Neuron (in vitro differentiated cells): ENCODE measurements around the gene DPPA4.
A peak's percentile ranks its signal among the peaks of the same experiment; 100 is the strongest.
"Not testable (repeated sequence)": the region's sequence is repeated elsewhere in the genome, so short reads cannot be mapped to it uniquely, and the experiment has no call there.

Experiments used
- H2AFZ ChIP-seq: one replicate; pipeline ENCODE4 v1.6.1; 2013; ENCODE audit warnings: low read depth, mild to moderate bottlenecking, inconsistent platforms, low read length, moderate library complexity
- H3K27me3 ChIP-seq: one replicate; pipeline ENCODE4 v1.6.1; 2013; ENCODE audit warnings: low read length; ENCODE audit not compliant: insufficient read depth
- H3K36me3 ChIP-seq: one replicate; pipeline ENCODE4 v1.6.1; 2013; ENCODE audit warnings: low read length; ENCODE audit not compliant: insufficient read depth
- H3K4me1 ChIP-seq: one replicate; pipeline ENCODE4 v1.6.1; 2013; ENCODE audit warnings: low read length; ENCODE audit not compliant: insufficient read depth
- H3K4me3 ChIP-seq: 2 replicates; pipeline ENCODE4 v1.5.1; 2013; ENCODE audit warnings: mild to moderate bottlenecking, low read length, moderate library complexity
- H3K9me3 ChIP-seq: one replicate; pipeline ENCODE4 v1.6.1; 2013; ENCODE audit warnings: low read length

DPPA4 gene, protein sequence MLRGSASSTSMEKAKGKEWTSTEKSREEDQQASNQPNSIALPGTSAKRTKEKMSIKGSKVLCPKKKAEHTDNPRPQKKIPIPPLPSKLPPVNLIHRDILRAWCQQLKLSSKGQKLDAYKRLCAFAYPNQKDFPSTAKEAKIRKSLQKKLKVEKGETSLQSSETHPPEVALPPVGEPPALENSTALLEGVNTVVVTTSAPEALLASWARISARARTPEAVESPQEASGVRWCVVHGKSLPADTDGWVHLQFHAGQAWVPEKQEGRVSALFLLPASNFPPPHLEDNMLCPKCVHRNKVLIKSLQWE

DNA sequence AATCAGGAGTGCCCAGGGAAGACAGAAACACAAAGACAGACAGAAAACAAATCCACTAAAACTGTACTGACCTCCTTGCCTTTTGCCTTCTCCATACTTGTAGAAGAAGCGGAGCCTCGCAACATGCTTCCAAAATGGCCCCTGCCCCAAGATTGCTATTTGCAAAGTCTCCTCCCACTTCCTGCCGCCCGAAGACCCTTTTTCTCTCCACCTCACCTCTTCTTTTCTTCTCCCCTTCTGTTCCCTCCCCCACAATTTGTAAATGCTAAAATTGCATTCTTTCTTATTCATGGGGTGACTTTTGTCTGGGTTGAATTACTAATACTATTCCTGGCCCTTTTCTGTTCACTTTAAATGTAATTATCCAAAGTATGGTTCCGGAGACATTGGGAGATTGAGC is at the start of gene DPPA4:
TSS of gene DPPA4 (minus strand) at position 154 of the 400 bp plus-strand sequence. CDS start at position 125, 29 bp downstream.
- peaks cover 18% of the 10 kb centered on the region for H3K36me3 ChIP-seq
- H3K4me1 ChIP-seq, result peaks cover 6% of the 10 kb centered on the region
- H3K27me3 ChIP-seq, result no peaks in the 10 kb centered on the region
- H3K9me3 ChIP-seq, result no peaks in the 10 kb centered on the region
- peak within 1 kb of the TSS; percentile 71 for H3K4me3 ChIP-seq
- H2AFZ ChIP-seq, result peak within 1 kb of the TSS; percentile 58

DNA sequence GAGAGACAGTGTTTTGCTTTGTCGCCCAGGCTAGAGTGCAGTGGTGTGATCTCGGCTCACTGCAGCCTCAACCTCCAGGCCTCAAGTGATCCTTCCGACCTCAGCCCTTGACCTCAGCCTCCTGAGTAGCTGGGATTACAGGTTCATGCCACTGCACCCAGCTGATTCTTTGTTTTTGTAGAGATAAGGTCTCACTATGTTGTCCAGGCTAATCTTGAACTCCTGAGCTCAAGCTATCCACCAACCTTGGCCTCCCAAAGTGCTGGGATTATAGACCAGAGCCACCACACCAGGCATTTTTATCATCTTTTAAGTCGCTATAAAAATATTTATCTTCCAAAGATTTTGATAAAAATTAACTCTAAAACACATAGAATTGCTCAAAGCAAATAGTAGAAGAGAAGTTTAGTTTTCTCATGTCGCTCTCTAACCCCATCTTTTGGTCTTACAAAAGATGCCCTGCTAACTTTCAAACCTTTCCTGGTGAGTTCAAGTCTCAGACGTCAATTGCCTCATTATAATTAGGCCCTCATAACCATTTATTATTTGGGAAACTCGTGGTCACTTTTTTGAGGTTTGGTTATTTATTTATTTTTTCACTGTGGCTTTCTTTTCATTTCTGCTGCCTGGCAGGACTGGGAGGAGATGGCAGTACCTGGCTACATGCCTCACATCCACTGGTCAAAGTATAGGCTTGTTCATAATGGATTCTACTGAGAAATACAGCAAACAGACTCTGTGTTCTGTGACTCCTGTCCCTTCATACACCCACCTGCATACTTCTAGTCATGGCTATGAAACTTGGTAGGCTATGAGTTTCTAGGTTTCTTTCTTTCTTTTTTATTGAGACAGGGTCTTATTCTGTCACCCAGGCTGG is 48.3 kb upstream of the DPPA4 start:
- no peaks in the 10 kb centered on the region for H3K9me3 ChIP-seq
- H3K27me3 ChIP-seq, result no peaks in the 10 kb centered on the region
- no peak overlapping the region for H3K4me3 ChIP-seq
- H2AFZ ChIP-seq, result no peak overlapping the region
- H3K4me1 ChIP-seq, result no peaks in the 10 kb centered on the region
- H3K36me3 ChIP-seq, result no peaks in the 10 kb centered on the region

DNA sequence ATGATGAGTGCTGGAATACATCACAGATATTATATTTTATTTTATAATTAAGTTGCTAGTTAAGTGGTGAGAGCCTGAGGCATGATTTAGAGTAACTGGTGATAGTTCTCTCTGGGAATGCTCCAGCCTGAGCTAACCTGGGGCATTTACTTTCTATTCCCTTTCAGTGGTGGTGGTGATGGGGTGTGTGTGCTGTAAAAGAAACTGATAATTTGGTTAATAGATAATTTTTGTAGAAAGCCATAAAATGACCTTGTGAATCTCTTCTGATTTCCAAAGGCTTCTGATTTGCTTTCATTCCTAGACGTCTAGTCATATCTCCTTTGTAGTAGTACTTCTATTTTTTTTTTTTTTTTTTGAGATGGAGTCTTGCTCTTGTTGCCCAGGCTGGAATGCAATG is 46.8 kb upstream of the DPPA4 start:
- no peak overlapping the region for H3K4me3 ChIP-seq
- no peaks in the 10 kb centered on the region for H3K4me1 ChIP-seq
- H3K27me3 ChIP-seq, result no peaks in the 10 kb centered on the region
- H2AFZ ChIP-seq, result no peak overlapping the region
- no peaks in the 10 kb centered on the region for H3K9me3 ChIP-seq
- H3K36me3 ChIP-seq, result no peaks in the 10 kb centered on the region

DNA sequence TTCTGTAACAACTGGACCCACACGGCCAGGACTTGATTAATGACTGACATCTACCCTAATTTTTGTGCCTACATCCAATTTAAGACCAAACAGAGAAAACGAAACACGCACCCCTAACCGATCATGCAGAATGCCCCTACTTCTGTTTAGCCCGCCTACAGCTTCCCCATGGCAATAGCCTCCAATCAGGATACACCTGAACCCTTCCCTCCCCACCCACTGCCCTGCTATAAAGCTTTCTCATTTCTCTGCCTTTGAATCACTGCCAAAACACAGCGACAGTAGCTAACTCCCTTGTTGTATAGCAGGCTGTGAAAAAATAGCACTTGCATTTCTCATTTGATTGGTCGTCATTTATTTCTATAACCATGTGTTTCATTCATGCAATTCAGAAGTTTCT is 45.2 kb upstream of the DPPA4 start:
- no peaks in the 10 kb centered on the region for H3K4me1 ChIP-seq
- no peak overlapping the region for H3K4me3 ChIP-seq
- H2AFZ ChIP-seq, result no peak overlapping the region
- no peaks in the 10 kb centered on the region for H3K27me3 ChIP-seq
- H3K36me3 ChIP-seq, result no peaks in the 10 kb centered on the region
- no peaks in the 10 kb centered on the region for H3K9me3 ChIP-seq

DNA sequence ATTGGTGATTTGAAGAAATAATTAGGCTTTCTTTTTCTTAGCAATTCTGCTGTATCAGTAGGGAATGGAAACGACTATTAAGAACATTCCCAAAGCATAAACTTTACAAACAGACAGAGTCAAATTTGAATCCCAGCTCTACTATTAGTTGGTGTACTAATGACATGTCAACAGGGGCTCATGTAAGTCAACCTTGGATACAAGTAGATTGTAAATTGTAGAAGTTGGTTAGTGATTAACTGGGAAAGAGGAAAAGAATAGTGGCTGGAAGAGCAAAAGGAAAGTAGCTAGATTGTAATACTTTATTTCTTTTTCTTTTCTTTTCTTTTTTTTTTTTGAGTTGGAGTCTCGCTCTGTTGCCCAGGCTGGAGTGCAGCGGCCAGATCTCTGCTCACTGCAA is 38.6 kb upstream of the DPPA4 start:
- Histone ChIP-seq H2AFZ (no peak overlapping the region), H3K4me1 (peaks cover 4% of the 10 kb centered on the region), H3K27me3 (no peaks in the 10 kb centered on the region), H3K4me3 (no peak overlapping the region), H3K36me3 (no peaks in the 10 kb centered on the region), H3K9me3 (no peaks in the 10 kb centered on the region)

DNA sequence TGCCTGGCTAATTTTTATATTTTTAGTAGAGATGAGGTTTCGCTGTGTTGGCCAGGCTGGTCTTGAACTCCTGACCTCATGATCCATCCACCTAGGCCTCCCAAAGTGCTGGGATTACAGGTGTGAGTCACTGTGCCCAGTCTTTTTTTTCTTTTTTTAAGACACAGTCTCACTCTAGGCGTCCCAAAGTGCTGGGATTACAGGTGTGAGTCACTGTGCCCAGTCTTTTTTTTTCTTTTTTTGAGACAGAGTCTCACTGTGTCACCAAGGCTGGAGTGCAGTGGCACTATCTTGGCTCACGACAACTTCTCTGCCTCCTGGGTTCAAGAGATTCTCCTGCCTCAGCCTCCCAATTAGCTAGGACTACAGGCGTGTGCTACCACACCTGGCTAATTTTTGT is 37.1 kb upstream of the DPPA4 start:
- not testable (repeated sequence) for H3K27me3 ChIP-seq, H2AFZ ChIP-seq, H3K36me3 ChIP-seq, H3K9me3 ChIP-seq, H3K4me1 ChIP-seq, H3K4me3 ChIP-seq

DNA sequence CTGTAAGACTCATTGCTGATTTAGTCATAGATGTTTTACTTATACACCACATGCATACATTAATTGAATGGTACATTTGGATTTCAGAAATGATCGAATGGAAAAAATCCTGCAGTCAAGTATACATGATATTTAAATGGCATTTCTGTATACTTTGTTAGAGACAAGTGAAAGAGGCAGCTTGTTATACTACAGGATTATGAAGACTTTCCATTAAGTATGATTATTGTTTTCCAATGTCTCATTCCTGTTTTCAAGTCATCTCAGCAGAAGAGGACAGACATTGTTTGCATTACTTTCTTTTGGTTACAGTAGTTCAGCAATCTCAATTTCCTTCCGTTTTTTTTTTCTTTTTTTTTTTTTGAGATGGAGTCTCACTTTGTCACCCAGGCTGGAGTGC is 36.6 kb upstream of the DPPA4 start:
- H3K9me3 ChIP-seq, result no peaks in the 10 kb centered on the region
- no peak overlapping the region for H2AFZ ChIP-seq
- H3K4me1 ChIP-seq, result peaks cover 4% of the 10 kb centered on the region
- H3K36me3 ChIP-seq, result no peaks in the 10 kb centered on the region
- no peak overlapping the region for H3K4me3 ChIP-seq
- no peaks in the 10 kb centered on the region for H3K27me3 ChIP-seq

DNA sequence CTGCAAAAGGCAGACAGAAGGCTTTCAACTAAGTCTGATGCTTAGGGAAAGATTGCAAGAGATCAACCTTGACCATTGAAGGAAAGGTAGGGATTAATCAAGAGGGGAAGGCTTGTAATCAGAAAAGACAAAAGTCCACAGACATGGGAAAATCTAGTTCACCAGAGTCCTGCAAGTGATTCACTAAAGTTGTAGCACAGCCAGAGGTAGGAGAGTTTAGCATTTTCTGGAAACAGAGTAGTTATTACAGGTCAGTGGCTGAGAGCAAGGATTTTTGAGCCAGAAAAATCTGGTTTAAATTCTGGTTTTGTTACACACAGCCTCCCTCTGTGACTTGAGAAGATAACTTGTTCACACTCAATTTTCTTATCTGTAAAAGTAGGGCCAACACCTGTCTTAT is 35.3 kb upstream of the DPPA4 start:
- Histone ChIP-seq H3K36me3 (no peaks in the 10 kb centered on the region), H2AFZ (no peak overlapping the region), H3K4me3 (no peak overlapping the region), H3K4me1 (peaks cover 4% of the 10 kb centered on the region), H3K27me3 (no peaks in the 10 kb centered on the region), H3K9me3 (no peaks in the 10 kb centered on the region)

DNA sequence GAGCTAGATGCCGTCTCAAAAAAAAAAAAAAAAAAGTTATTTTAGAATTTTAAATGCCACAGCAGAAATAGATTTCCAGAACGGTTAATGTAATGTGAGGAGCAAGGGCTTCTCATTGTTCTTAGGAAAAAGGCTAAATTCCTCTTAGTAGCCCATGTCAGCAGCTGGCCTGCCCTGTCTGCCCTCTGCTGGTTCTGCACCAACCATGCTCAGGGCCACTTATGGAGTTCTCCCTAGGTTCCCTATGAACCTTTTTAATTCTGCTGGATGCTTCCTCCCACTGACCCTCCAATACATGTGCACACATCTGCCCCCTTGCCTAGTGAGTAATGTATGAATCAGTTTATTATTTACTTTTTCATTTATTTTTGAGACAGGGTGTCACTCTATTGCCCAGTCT is 32.2 kb upstream of the DPPA4 start:
- Histone ChIP-seq H2AFZ (no peak overlapping the region), H3K27me3 (no peaks in the 10 kb centered on the region), H3K36me3 (no peaks in the 10 kb centered on the region), H3K4me3 (no peak overlapping the region), H3K9me3 (no peaks in the 10 kb centered on the region), H3K4me1 (peaks cover 4% of the 10 kb centered on the region)

DNA sequence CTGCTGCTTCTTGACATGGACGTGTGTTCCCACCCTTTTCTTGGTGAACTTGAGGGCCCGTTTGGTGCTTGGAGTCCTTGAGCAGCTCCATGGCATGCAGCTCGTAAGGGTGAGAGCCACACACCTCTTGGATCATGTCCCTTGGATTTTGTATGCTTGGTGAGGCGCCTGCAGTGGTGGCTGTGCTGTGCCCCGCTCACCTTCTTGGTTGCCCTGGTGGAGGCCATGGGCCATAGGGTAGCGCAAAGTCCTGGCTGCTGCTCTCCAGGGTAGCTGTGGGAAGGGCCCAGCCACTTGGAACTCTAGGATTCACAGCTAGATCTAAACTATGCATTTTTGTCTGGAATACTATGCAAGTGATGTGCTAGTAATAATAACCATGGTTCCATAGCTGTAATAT is 26.7 kb upstream of the DPPA4 start:
- Histone ChIP-seq H2AFZ (no peak overlapping the region), H3K4me3 (no peak overlapping the region), H3K36me3 (no peaks in the 10 kb centered on the region), H3K9me3 (no peaks in the 10 kb centered on the region), H3K27me3 (no peaks in the 10 kb centered on the region), H3K4me1 (no peaks in the 10 kb centered on the region)

DNA sequence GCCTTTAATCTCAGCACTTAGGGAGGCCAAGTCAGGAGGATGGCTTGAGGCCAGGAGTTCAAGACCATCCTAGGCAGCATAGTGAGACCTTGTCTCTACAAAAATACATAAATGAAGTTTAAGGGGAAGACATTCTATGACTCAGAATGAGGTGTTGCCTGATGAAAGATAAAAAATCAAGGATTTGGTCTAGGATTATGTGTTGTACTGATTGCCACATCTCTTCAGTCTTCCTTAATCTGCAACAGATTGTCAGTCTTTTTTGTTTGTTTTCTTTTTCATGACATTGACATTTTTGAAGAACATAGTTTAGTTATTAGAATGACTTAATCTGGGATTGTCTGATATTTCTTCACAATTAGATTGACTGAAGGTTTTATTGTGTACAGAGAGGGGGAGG is 26.3 kb upstream of the DPPA4 start:
- no peaks in the 10 kb centered on the region for H3K4me1 ChIP-seq
- H2AFZ ChIP-seq, result no peak overlapping the region
- H3K4me3 ChIP-seq, result no peak overlapping the region
- no peaks in the 10 kb centered on the region for H3K27me3 ChIP-seq
- no peaks in the 10 kb centered on the region for H3K36me3 ChIP-seq
- H3K9me3 ChIP-seq, result no peaks in the 10 kb centered on the region

DNA sequence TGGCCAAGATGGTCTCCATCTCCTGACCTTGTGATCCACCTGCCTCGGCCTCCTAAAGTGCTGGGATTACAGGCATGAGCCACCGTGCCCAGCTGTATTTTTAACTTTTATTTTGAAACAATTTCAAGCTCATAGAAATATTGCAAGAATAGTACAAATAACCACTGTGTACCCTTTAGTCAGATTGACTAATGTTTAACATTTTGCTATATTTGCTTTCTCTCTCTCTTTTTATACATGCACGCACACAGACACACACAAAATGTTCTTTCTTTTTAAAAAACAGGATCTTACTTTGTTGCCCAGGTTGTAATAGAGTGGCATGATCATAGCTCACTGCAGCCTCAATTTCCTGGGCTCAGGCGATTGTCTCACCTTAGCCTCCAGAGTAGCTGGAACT is 25.5 kb upstream of the DPPA4 start:
- no peaks in the 10 kb centered on the region for H3K27me3 ChIP-seq
- H3K9me3 ChIP-seq, result no peaks in the 10 kb centered on the region

DNA sequence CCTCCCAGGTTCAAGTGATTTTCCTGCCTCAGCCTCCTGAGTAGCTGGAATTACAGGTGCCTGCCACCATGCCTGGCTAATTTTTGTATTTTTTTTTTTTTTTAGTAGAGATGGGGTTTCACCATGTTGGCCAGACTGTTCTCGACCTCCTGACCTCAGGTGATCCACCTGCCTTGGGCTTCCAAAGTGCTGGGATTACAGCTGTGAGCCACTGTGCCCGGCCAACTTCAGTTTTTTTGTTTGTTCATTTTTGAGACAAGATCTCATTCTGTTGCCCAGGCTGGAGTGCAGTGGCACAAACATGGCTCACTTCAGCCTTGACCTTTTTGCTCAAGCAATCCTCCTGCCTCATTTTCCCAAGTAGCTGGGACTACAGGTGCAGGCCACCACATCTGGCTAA is 21.5 kb upstream of the DPPA4 start:
- H3K9me3 ChIP-seq, H3K36me3 ChIP-seq, H3K27me3 ChIP-seq, H3K4me3 ChIP-seq, H2AFZ ChIP-seq: not testable (repeated sequence)
- peaks cover 22% of the 10 kb centered on the region for H3K4me1 ChIP-seq

More for the DNA sequence above, 25.5 kb upstream of the DPPA4 start:
- Histone ChIP-seq H3K4me1 (no peaks in the 10 kb centered on the region), H3K4me3 (no peak overlapping the region), H2AFZ (no peak overlapping the region), H3K36me3 (no peaks in the 10 kb centered on the region)
